Breast epithelium (tissue), 3 donors: ENCODE data around the gene H2AZ2.

Source experiments
- CTCF ChIP-seq, 3 donors: fragments of 450-650 bp; IDR thresholded peaks; one replicate each; pipeline ENCODE4 v1.5.1; 2016 to 2017; ENCODE audit warnings: antibody characterized with exemption in 3 of 3, mild to moderate bottlenecking in 3 of 3, moderate library complexity in 3 of 3
- POLR2A ChIP-seq: fragments of 450-650 bp; IDR thresholded peaks from one replicate; pipeline ENCODE4 v1.6.1; 2016; ENCODE audit warnings: antibody characterized with exemption, mild to moderate bottlenecking, moderate library complexity

GRCh38 chr7:44872787-44873186 is 24.9 kb upstream of the H2AZ2 start:
- TF ChIP-seq CTCF (IDR thresholded peaks at IDR 0.05), result no peak
- no peak for TF ChIP-seq POLR2A
